CD4-positive, alpha-beta T cell treated with Interleukin-2 at 100 ng/mL for 4 hours (primary cell): ENCODE results near the gene ATP2B2.

Experiments used
- DNase-seq: peaks from one replicate; pipeline ENCODE4 v3.0.0-alpha.2; 2020; ENCODE audit warnings: low spot score

The ATP2B2 gene

GRCh38 chr3:10363935-10364334, 141.5 kb downstream of the ATP2B2 start:
- no peak for DNase-seq

- DNase-seq: no peak
These were observed 144.0 kb downstream of the ATP2B2 start for GRCh38 chr3:10361375-10361774.

GRCh38 chr3:10360478-10360877, 144.9 kb downstream of the ATP2B2 start:
- no peak for DNase-seq

- no peak for DNase-seq
These were observed 145.6 kb downstream of the ATP2B2 start for GRCh38 chr3:10359761-10360161.

GRCh38 chr3:10358309-10358980, 146.9 kb downstream of the ATP2B2 start:
- DNase-seq: no peak

GRCh38 chr3:10357592-10358308, 147.6 kb downstream of the ATP2B2 start:
- DNase-seq: no peak

- DNase-seq: no peak
These were observed 148.3 kb downstream of the ATP2B2 start for GRCh38 chr3:10357095-10357494.

GRCh38 chr3:10356461-10356981, 148.9 kb downstream of the ATP2B2 start:
- no peak for DNase-seq

- no peak for DNase-seq
These were observed 150.9 kb downstream of the ATP2B2 start for GRCh38 chr3:10354361-10355015.

GRCh38 chr3:10353661-10354360, 151.6 kb downstream of the ATP2B2 start:
- DNase-seq: no peak

GRCh38 chr3:10353160-10353559, 152.2 kb downstream of the ATP2B2 start:
- DNase-seq: no peak

GRCh38 chr3:10352146-10352911, 153.1 kb downstream of the ATP2B2 start:
- DNase-seq: no peak

GRCh38 chr3:10351013-10351735, 154.2 kb downstream of the ATP2B2 start:
- DNase-seq: no peak

- DNase-seq: no peak
These were observed 154.9 kb downstream of the ATP2B2 start for GRCh38 chr3:10350324-10350985.

GRCh38 chr3:10349801-10350200, 155.6 kb downstream of the ATP2B2 start:
- DNase-seq: no peak

GRCh38 chr3:10348404-10348721, 157.0 kb downstream of the ATP2B2 start:
- no peak for DNase-seq

- no peak for DNase-seq
These were observed 157.6 kb downstream of the ATP2B2 start for GRCh38 chr3:10347648-10348403.

- DNase-seq: no peak
These were observed 159.5 kb downstream of the ATP2B2 start for GRCh38 chr3:10345911-10346310.

GRCh38 chr3:10344944-10345575, 160.3 kb downstream of the ATP2B2 start:
- DNase-seq: no peak
